ENCODE data around the gene SNAP29. TPM values are rescaled to one million over a fixed set of nuclear protein-coding genes. Genes with fewer than 3 reads are reported as not detected.
"Not testable (repeated sequence)": the region's sequence is repeated elsewhere in the genome, so short reads cannot be mapped to it uniquely, and the experiment has no call there.

Gene SNAP29
- total and polyA plus RNA-seq, 4 donors = 14.8 to 27.2 (median 17.1) TPM

DNA sequence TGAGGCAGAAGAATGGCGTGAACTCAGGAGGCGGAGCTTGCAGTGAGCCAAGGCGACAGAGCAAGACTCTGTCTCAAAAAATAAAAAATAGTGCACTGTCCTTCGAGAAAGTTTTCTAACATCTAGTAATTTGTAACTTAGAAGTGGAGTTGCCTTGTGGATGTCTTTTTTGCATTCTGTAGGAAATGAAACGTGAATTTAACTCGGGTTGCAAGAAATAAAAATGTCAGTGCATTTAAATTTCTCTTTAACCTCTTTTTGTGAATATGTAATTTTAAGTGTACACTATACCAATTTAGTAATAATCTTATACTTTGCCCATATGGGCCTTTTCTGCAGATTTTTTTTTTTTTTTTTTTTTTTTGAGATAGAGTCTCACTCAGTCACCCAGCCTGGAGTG is 32.2 kb downstream of the SNAP29 start:
- no peaks in the 10 kb centered on the region for H3K9me3 ChIP-seq (ENCODE audit: control insufficient read depth in 4 of 4, insufficient read depth in 3 of 4, low read length in 3 of 4)
- TF ChIP-seq, protein P1, sequence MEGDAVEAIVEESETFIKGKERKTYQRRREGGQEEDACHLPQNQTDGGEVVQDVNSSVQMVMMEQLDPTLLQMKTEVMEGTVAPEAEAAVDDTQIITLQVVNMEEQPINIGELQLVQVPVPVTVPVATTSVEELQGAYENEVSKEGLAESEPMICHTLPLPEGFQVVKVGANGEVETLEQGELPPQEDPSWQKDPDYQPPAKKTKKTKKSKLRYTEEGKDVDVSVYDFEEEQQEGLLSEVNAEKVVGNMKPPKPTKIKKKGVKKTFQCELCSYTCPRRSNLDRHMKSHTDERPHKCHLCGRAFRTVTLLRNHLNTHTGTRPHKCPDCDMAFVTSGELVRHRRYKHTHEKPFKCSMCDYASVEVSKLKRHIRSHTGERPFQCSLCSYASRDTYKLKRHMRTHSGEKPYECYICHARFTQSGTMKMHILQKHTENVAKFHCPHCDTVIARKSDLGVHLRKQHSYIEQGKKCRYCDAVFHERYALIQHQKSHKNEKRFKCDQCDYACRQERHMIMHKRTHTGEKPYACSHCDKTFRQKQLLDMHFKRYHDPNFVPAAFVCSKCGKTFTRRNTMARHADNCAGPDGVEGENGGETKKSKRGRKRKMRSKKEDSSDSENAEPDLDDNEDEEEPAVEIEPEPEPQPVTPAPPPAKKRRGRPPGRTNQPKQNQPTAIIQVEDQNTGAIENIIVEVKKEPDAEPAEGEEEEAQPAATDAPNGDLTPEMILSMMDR (IDR thresholded peaks at IDR 0.05; ENCODE audit: control extremely low read depth, extremely low read depth) = no peak
- ATAC-seq (ENCODE audit: insufficient read depth, low FRiP score) (no peak), DNase-seq (no peak)
- WGBS, 2 donors = 96 to 97% methylated on average over 6 of the region's 6 CpGs
- no peak overlapping the region for H3K27ac ChIP-seq (ENCODE audit: low read depth in 1 of 2, low read length in 1 of 2)
- no peak overlapping the region for H3K9ac ChIP-seq (ENCODE audit: insufficient read depth in 1 of 2, low read length in 2 of 2)
- peaks cover 4 to 10% (median 7%) of the 10 kb centered on the region in 4 donors for H3K36me3 ChIP-seq (ENCODE audit: control insufficient read depth in 4 of 4, insufficient read depth in 4 of 4, low read length in 4 of 4)
- H3K4me3 ChIP-seq = no peak overlapping the region
- no peaks in the 10 kb centered on the region for H3K4me1 ChIP-seq (ENCODE audit: control insufficient read depth in 5 of 5, insufficient read depth in 5 of 5, low read length in 5 of 5)
- no peaks in the 10 kb centered on the region for H3K27me3 ChIP-seq (ENCODE audit: control insufficient read depth in 3 of 3, insufficient read depth in 3 of 3, low read length in 2 of 3)

DNA sequence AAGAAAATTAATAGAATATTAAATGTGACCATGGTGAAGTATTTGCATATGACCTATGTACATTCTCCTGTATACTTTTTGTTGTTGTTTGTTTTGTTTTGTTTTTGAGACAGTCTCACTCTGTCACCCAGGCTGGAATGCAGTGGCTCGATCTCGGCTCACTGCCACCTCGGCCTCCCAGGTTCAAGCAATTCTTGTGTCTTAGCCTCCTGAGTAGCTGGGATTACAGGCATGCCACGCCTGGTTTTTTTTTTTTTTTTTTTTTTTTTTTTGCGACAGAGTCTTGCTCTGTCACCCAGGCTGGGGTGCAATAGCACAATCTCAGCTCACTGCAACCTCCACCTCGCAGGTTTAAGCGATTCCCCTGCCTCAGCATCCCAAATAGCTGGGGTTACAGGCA is 38.9 kb downstream of the SNAP29 start:
- not testable (repeated sequence) for H3K9ac ChIP-seq (ENCODE audit: insufficient read depth in 1 of 2, low read length in 2 of 2); H3K27me3 ChIP-seq (ENCODE audit: control insufficient read depth in 3 of 3, insufficient read depth in 3 of 3, low read length in 2 of 3); H3K27ac ChIP-seq (ENCODE audit: low read depth in 1 of 2, low read length in 1 of 2); H3K4me3 ChIP-seq; DNase-seq; H3K9me3 ChIP-seq (ENCODE audit: control insufficient read depth in 4 of 4, insufficient read depth in 3 of 4, low read length in 3 of 4); ATAC-seq (ENCODE audit: insufficient read depth, low FRiP score); H3K4me1 ChIP-seq (ENCODE audit: control insufficient read depth in 5 of 5, insufficient read depth in 5 of 5, low read length in 5 of 5); H3K36me3 ChIP-seq (ENCODE audit: control insufficient read depth in 4 of 4, insufficient read depth in 4 of 4, low read length in 4 of 4)
- WGBS, 2 donors = 83 to 86% methylated on average over 6 to 7 of the region's 7 CpGs

DNA sequence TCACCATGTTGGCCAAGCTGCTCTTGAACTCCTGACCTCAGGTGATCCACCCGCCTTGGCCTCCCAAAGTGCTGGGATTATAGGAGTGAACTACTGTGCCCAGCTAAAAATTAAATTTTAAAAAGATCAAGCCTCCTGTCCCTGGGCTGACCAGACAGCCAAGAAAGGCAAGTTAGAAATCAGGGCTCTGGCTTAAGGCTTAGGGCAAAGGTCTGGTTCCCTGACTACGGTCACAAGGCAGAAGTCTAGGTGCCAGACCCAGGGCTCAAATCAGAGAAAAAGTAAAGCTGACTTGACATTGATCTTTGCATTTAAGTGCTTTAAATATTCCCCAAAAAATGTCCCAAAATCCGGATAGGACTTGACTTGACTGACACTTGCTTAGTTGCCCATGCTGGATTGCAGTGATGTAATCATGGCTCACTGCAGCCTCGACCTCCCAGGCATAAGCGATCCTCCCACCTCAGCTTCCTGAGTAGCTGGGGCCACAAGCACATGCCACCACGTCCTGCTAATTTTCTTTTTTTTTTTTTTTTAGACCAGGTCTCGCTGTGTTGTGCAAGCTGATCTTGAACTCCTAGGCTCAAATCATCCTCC is 41.1 kb downstream of the SNAP29 start:
- Histone ChIP-seq H3K4me1 (ENCODE audit: control insufficient read depth in 5 of 5, insufficient read depth in 5 of 5, low read length in 5 of 5) (peaks cover 0 to 4% (median 0%) of the 10 kb centered on the region in 5 donors), H3K36me3 (ENCODE audit: control insufficient read depth in 4 of 4, insufficient read depth in 4 of 4, low read length in 4 of 4) (no peaks in the 10 kb centered on the region), H3K27ac (ENCODE audit: low read depth in 1 of 2, low read length in 1 of 2) (no peak overlapping the region), H3K9ac (ENCODE audit: insufficient read depth in 1 of 2, low read length in 2 of 2) (no peak overlapping the region), H3K27me3 (ENCODE audit: control insufficient read depth in 3 of 3, insufficient read depth in 3 of 3, low read length in 2 of 3) (no peaks in the 10 kb centered on the region), H3K4me3 (no peak overlapping the region), H3K9me3 (ENCODE audit: control insufficient read depth in 4 of 4, insufficient read depth in 3 of 4, low read length in 3 of 4) (no peaks in the 10 kb centered on the region)
- TF ChIP-seq, protein P1 (IDR thresholded peaks at IDR 0.05; ENCODE audit: control extremely low read depth, extremely low read depth) = no peak
- DNase-seq (no peak), ATAC-seq (ENCODE audit: insufficient read depth, low FRiP score) (no peak)
- WGBS, 2 donors = 62 to 71% methylated on average over 7 of the region's 7 CpGs

DNA sequence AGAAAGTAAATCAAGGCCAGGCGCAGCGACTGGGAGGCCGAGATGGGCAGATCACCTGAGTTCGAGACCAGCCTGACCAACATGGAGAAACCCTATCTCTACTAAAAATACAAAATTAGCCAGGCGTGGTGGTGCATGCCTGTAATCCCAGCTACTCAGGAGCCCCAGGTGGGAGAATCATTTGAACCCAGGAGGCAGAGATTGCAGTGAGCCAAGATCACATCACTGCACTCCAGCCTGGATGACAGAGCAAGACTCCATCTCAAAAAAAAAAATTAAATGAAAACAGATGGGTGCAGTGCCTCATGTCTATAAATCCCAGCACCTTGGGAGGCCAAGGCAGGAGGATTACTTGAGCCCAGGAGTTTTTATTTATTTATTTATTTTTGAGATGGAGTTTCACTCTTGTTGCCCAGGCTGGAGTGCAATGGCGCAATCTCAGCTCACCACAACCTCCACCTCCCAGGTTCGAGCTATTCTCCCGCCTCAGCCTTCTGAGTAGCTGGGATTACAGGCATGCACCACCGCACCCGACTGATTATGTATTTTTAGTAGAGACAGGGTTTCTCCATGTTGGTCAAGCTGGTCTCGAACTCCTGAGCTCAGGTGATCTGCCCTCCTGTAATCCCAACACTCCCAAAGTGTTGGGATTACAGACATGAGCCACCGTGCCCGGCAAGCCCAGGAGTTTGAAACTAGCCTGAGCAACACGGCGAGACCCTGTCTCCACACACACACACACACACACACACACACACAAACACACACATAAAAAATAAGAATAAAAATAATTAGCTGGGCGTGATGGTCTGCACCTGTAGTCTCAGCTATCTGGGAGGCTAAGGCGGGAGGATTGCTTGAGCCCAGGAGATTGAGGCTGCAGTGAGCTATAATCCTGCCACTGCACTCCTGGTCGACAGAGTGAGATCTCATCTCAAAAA is 42.6 kb downstream of the SNAP29 start:
- not testable (repeated sequence) for H3K36me3 ChIP-seq (ENCODE audit: control insufficient read depth in 4 of 4, insufficient read depth in 4 of 4, low read length in 4 of 4); H3K27ac ChIP-seq (ENCODE audit: low read depth in 1 of 2, low read length in 1 of 2); H3K4me3 ChIP-seq; H3K9ac ChIP-seq (ENCODE audit: insufficient read depth in 1 of 2, low read length in 2 of 2); DNase-seq; H3K27me3 ChIP-seq (ENCODE audit: control insufficient read depth in 3 of 3, insufficient read depth in 3 of 3, low read length in 2 of 3); H3K9me3 ChIP-seq (ENCODE audit: control insufficient read depth in 4 of 4, insufficient read depth in 3 of 4, low read length in 3 of 4); ATAC-seq (ENCODE audit: insufficient read depth, low FRiP score); H3K4me1 ChIP-seq (ENCODE audit: control insufficient read depth in 5 of 5, insufficient read depth in 5 of 5, low read length in 5 of 5)
- 90 to 91% methylated on average over 18 of the region's 18 CpGs for WGBS, 2 donors

All from lung (tissue), 12 donors.